GM08714 (cell line): ENCODE data around the gene FABP1.

ENCODE experiments used
- H3K4me3 ChIP-seq: fragments of 200-500 bp; sonication (Bioruptor generic); 2 replicates; pipeline ENCODE4 v1.5.1; 2014; ENCODE audit warnings: mild to moderate bottlenecking, low read length, inconsistent platforms
- ZNF274 ChIP-seq: IDR thresholded peaks from 2 replicates; pipeline ENCODE4 v1.6.1; 2012; ENCODE audit warnings: mild to moderate bottlenecking, low read depth, low read length

The FABP1 gene

GRCh38 chr2:88127888-88128653 lies at the start of gene FABP1:
Gene FABP1, minus strand, starts transcription at chr2:88128062. Its CDS starts 45 bp downstream, at chr2:88128017.
- no peak for TF ChIP-seq ZNF274
- H3K4me3 ChIP-seq, result no peak within 1 kb of the TSS

GRCh38 chr2:88177556-88177955 lies 49.7 kb upstream of the FABP1 start:
- no peak overlapping the region for H3K4me3 ChIP-seq
- no peak for TF ChIP-seq ZNF274

- no peak overlapping the region for H3K4me3 ChIP-seq
- no peak for TF ChIP-seq ZNF274
These were observed 48.6 kb upstream of the FABP1 start for GRCh38 chr2:88176352-88176984.

- no peak overlapping the region for H3K4me3 ChIP-seq
- no peak for TF ChIP-seq ZNF274
These were observed 45.0 kb upstream of the FABP1 start for GRCh38 chr2:88172882-88173281.

- TF ChIP-seq ZNF274, result no peak
- no peak overlapping the region for H3K4me3 ChIP-seq
These were observed 44.1 kb upstream of the FABP1 start for GRCh38 chr2:88171966-88172365.

- no peak overlapping the region for H3K4me3 ChIP-seq
- TF ChIP-seq ZNF274, result no peak
These were observed 42.6 kb upstream of the FABP1 start for GRCh38 chr2:88170472-88170892.

- no peak overlapping the region for H3K4me3 ChIP-seq
These were observed 40.5 kb upstream of the FABP1 start for GRCh38 chr2:88168386-88168785.

GRCh38 chr2:88167740-88168139 lies 39.9 kb upstream of the FABP1 start:
- TF ChIP-seq ZNF274, result no peak
- no peak overlapping the region for H3K4me3 ChIP-seq

More at GRCh38 chr2:88168386-88168785, 40.5 kb upstream of the FABP1 start:
- TF ChIP-seq ZNF274, result no peak

GRCh38 chr2:88165332-88166003 lies 37.6 kb upstream of the FABP1 start:
- H3K4me3 ChIP-seq, result no peak overlapping the region
- TF ChIP-seq ZNF274, result no peak

GRCh38 chr2:88161446-88162244 lies 33.8 kb upstream of the FABP1 start:
- TF ChIP-seq ZNF274, result no peak
- no peak overlapping the region for H3K4me3 ChIP-seq

GRCh38 chr2:88160517-88160916 lies 32.7 kb upstream of the FABP1 start:
- no peak overlapping the region for H3K4me3 ChIP-seq

GRCh38 chr2:88159955-88160415 lies 32.1 kb upstream of the FABP1 start:
- no peak for TF ChIP-seq ZNF274
- no peak overlapping the region for H3K4me3 ChIP-seq

More at GRCh38 chr2:88160517-88160916, 32.7 kb upstream of the FABP1 start:
- no peak for TF ChIP-seq ZNF274

- TF ChIP-seq ZNF274, result no peak
These were observed 31.6 kb upstream of the FABP1 start for GRCh38 chr2:88159481-88159880.

GRCh38 chr2:88148929-88149438 lies 21.1 kb upstream of the FABP1 start:
- no peak overlapping the region for H3K4me3 ChIP-seq
- no peak for TF ChIP-seq ZNF274

More at GRCh38 chr2:88159481-88159880, 31.6 kb upstream of the FABP1 start:
- no peak overlapping the region for H3K4me3 ChIP-seq

- TF ChIP-seq ZNF274, result no peak
- no peak overlapping the region for H3K4me3 ChIP-seq
These were observed 19.3 kb upstream of the FABP1 start for GRCh38 chr2:88147145-88147544.
